Astrocyte (in vitro differentiated cells and primary cell): ENCODE data around the gene P2RX1. TPM values are rescaled to one million over a fixed set of nuclear protein-coding genes. Genes with fewer than 3 reads are reported as not detected.

Source experiments
- DNase-seq: peaks from one replicate; pipeline ENCODE4 v3.0.0-alpha.2; 2010; ENCODE audit warnings: low read depth
- FAIRE-seq: peaks from 2 replicates; lab custom pipeline; 2011; peaks lifted over from hg19 to GRCh38; lab: Jason Lieb, UNC
- H2AFZ ChIP-seq: 2 replicates; pipeline ENCODE4 v1.6.0; 2012; ENCODE audit warnings: low read depth, low read length, inconsistent platforms
- H3K27ac ChIP-seq: 2 replicates; pipeline ENCODE4 v1.5.1; 2011; ENCODE audit warnings: low read depth, low read length, inconsistent platforms
- H3K27me3 ChIP-seq: 2 replicates; pipeline ENCODE4 v1.6.0; 2011; ENCODE audit warnings: low read length, inconsistent platforms; ENCODE audit not compliant: insufficient read depth
- H3K36me3 ChIP-seq: 2 replicates; pipeline ENCODE4 v1.5.1; 2011; ENCODE audit warnings: low read length, inconsistent platforms; ENCODE audit not compliant: insufficient read depth
- H3K4me1 ChIP-seq: 2 replicates; pipeline ENCODE4 v1.5.1; 2011; ENCODE audit warnings: low read length, inconsistent platforms; ENCODE audit not compliant: insufficient read depth
- H3K4me2 ChIP-seq: 2 replicates; pipeline ENCODE4 v1.6.0; 2012; ENCODE audit warnings: low read length, inconsistent platforms
- H3K4me3 ChIP-seq: 2 replicates; pipeline ENCODE4 v1.5.1; 2011; ENCODE audit warnings: low read depth, mild to moderate bottlenecking, low read length, inconsistent platforms; ENCODE audit not compliant: insufficient read depth
- H3K79me2 ChIP-seq: 2 replicates; pipeline ENCODE4 v1.6.0; 2012; ENCODE audit warnings: mild to moderate bottlenecking, low read length, inconsistent platforms; ENCODE audit not compliant: insufficient read depth
- H3K9ac ChIP-seq: 2 replicates; pipeline ENCODE4 v1.6.0; 2012; ENCODE audit warnings: mild to moderate bottlenecking, low read length, inconsistent platforms
- H3K9me3 ChIP-seq: 2 replicates; pipeline ENCODE4 v1.5.1; 2012; ENCODE audit warnings: low read depth, mild to moderate bottlenecking, low read length, inconsistent platforms; ENCODE audit not compliant: insufficient read depth
- H4K20me1 ChIP-seq: 2 replicates; pipeline ENCODE4 v1.6.0; 2012; ENCODE audit warnings: low read length, inconsistent platforms; ENCODE audit not compliant: insufficient read depth
- H3K27ac Mint-ChIP-seq: one replicate; pipeline ENCODE4 v1.8.0; 2021; ENCODE audit warnings: mild to moderate bottlenecking, mixed read lengths; ENCODE audit not compliant: unreplicated experiment
- H3K27me3 Mint-ChIP-seq: one replicate; pipeline ENCODE4 v1.8.0; 2021; ENCODE audit warnings: low read depth, mixed read lengths; ENCODE audit not compliant: unreplicated experiment
- H3K36me3 Mint-ChIP-seq: one replicate; pipeline ENCODE4 v1.8.0; 2021; ENCODE audit warnings: low read depth, mixed read lengths; ENCODE audit not compliant: unreplicated experiment
- H3K4me1 Mint-ChIP-seq: one replicate; pipeline ENCODE4 v1.8.0; 2021; ENCODE audit warnings: low read depth, mixed read lengths; ENCODE audit not compliant: unreplicated experiment
- H3K4me3 Mint-ChIP-seq: one replicate; pipeline ENCODE4 v1.8.0; 2021; ENCODE audit warnings: mild to moderate bottlenecking, moderate library complexity, mixed read lengths; ENCODE audit not compliant: unreplicated experiment
- H3K9me3 Mint-ChIP-seq: one replicate; pipeline ENCODE4 v1.8.0; 2021; ENCODE audit warnings: mild to moderate bottlenecking, mixed read lengths; ENCODE audit not compliant: unreplicated experiment
- EZH2 ChIP-seq: IDR thresholded peaks from 2 replicates; pipeline ENCODE4 v1.6.1; 2012; ENCODE audit warnings: mild to moderate bottlenecking, low read length, inconsistent platforms; ENCODE audit not compliant: insufficient read depth
- total RNA-seq: library from RNA; stranded (reverse); gene quantifications from 2 replicates; pipeline ENCODE4 v1.2.1, GENCODE V29; 2021
- TF ChIP-seq, protein P1 (sequence below): IDR thresholded peaks from 2 replicates; pipeline ENCODE4 v1.5.1; 2011; ENCODE audit warnings: low read depth, mild to moderate bottlenecking, inconsistent platforms, low read length, moderate library complexity; ENCODE audit not compliant: insufficient read depth

Gene P2RX1
- total RNA-seq, 1 donor from 2014 or later: not detected

DNA sequence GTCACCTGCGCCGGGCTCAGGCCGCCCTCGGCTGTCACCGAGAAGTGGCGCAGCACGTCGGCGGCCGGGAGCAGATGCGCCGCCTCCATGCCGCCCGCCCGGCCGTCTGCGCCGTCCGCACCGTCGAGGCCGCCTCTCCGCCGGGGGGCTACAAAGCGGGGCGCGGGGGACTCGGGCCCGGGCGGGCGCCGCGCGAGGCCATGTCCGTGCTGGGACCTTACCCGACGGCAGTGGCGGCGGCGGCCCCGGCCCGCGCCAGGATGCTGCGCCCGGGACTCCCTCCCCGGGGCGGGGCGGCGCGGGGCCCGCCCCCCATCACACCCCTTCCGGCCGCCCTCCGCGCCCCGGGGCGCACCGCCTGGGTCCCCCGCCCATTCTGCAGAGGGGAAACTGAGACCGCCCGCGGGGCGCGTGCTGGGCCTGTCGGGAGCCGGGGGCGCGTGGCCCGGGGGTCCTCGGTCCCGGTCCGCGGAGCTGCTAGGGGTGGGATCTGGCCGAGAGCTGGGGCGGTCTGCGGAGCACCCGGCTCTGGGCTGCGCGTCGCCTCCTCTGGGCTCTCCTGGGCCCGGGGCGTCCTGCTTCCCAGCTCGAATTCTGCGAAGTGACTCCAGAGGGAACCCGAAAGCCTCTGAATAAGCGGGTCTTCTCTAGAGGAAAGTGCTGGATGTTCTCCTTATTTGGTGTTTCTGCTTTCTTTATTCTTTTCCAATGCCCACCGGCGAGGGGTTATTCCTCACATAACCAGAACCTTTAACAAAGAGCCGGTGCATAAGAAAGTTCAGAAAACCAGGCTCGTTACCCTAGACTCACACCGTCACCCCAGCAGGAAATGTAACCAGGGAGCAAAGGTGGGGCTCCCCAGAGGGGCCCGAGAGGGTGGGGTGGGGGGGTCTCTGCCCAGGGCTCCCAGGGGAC is 48.2 kb upstream of the P2RX1 start, which contains the start of gene ATP2A3:
Gene ATP2A3, minus strand, starts transcription at position 235 of the 915 bp plus-strand sequence. Its CDS starts 146 bp downstream, at position 89.
- Histone ChIP-seq H3K79me2 (no peaks in the 10 kb centered on the region), H3K9ac (no peak within 1 kb of the TSS), H3K9me3 (no peaks in the 10 kb centered on the region), H3K36me3 (no peaks in the 10 kb centered on the region), H3K27ac (no peak within 1 kb of the TSS), H2AFZ (peak within 1 kb of the TSS; percentile 77), H3K27me3 (peaks cover 28% of the 10 kb centered on the region), H3K4me3 (peak within 1 kb of the TSS; percentile 38), H3K4me2 (peak within 1 kb of the TSS; percentile 79), H3K4me1 (peaks cover 15% of the 10 kb centered on the region), H4K20me1 (peaks cover 7% of the 10 kb centered on the region)
- Mint-ChIP-seq H3K27ac (no peak within 1 kb of the TSS), H3K9me3 (no peaks in the 10 kb centered on the region), H3K4me3 (peak within 1 kb of the TSS; percentile 76), H3K27me3 (peaks cover 47% of the 10 kb centered on the region), H3K36me3 (no peaks in the 10 kb centered on the region), H3K4me1 (peaks cover 5% of the 10 kb centered on the region)
- FAIRE-seq (no peak), DNase-seq (no peak)
- TF ChIP-seq EZH2: peak; percentile 77
- TF ChIP-seq, protein P1, sequence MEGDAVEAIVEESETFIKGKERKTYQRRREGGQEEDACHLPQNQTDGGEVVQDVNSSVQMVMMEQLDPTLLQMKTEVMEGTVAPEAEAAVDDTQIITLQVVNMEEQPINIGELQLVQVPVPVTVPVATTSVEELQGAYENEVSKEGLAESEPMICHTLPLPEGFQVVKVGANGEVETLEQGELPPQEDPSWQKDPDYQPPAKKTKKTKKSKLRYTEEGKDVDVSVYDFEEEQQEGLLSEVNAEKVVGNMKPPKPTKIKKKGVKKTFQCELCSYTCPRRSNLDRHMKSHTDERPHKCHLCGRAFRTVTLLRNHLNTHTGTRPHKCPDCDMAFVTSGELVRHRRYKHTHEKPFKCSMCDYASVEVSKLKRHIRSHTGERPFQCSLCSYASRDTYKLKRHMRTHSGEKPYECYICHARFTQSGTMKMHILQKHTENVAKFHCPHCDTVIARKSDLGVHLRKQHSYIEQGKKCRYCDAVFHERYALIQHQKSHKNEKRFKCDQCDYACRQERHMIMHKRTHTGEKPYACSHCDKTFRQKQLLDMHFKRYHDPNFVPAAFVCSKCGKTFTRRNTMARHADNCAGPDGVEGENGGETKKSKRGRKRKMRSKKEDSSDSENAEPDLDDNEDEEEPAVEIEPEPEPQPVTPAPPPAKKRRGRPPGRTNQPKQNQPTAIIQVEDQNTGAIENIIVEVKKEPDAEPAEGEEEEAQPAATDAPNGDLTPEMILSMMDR: no peak

DNA sequence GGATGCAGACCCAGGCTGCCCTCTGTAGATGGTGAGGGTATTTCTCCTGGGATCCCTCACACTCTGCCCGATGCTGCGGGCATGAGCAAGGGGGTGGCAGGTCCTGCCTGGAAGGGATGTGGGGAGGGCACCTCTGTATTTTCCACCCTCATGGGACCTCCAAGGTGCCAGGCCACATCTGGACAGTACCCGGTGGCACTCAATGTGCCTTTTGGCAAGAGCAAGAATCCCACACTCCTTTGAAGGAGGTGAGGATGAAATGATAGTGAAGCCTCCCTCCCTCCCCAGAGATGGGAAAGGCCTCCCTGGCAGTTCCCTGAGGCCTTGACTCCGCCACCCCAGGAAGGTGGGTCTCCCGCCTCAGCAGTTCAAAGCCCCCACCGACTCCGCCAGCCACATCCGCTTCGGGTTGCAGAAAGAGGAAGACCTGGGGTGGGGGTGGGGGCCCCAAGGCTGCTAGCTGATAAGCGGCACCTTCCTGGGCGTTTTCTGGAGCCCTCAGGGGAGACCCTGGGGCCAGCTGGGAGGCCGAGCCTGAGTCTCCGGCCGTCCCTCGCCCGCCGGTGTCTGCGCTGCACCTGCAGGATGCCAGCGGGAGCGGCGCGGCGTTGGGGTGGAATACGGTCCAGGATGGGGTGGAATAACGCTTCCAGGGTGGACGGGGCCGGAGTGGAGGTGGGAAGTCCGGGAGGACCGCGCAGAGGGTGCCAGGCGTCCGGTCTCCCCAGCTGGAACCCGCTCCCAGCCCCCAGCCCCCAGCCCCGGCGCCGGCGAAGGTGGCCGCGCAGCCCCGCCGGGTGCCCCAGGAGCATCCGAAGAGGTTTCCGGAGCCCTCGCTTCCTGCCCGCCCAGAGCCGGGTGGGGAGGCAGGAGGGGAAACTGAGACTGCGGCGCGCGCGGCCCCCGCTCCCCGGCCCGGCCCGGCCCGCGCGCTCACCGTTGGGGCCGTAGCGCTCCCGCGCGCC is 47.3 kb upstream of the P2RX1 start:
- peak; percentile 95 for TF ChIP-seq EZH2
- TF ChIP-seq, protein P1: no peak
- Histone ChIP-seq H3K27me3 (peaks cover 28% of the 10 kb centered on the region), H3K9me3 (no peaks in the 10 kb centered on the region), H3K4me2 (peak overlapping the region; percentile 79), H3K27ac (no peak overlapping the region), H3K9ac (no peak overlapping the region), H4K20me1 (peaks cover 7% of the 10 kb centered on the region), H2AFZ (no peak overlapping the region), H3K79me2 (no peaks in the 10 kb centered on the region), H3K36me3 (no peaks in the 10 kb centered on the region), H3K4me1 (peaks cover 20% of the 10 kb centered on the region), H3K4me3 (no peak overlapping the region)
- DNase-seq (no peak), FAIRE-seq (no peak)
- Mint-ChIP-seq H3K36me3 (no peaks in the 10 kb centered on the region), H3K4me1 (peaks cover 5% of the 10 kb centered on the region), H3K27me3 (peaks cover 48% of the 10 kb centered on the region), H3K27ac (no peak overlapping the region), H3K9me3 (no peaks in the 10 kb centered on the region), H3K4me3 (no peak overlapping the region)
